ENCODE data around the gene PNPT1. TPM values are rescaled to one million over a fixed set of nuclear protein-coding genes. Genes with fewer than 3 reads are reported as not detected.

Gene PNPT1
- total and polyA plus RNA-seq, 2 of the 8 experiments (the other 6 are each of a cell fraction or from before 2014, with no cell fraction given) = 8.3 to 40.2 TPM

DNA sequence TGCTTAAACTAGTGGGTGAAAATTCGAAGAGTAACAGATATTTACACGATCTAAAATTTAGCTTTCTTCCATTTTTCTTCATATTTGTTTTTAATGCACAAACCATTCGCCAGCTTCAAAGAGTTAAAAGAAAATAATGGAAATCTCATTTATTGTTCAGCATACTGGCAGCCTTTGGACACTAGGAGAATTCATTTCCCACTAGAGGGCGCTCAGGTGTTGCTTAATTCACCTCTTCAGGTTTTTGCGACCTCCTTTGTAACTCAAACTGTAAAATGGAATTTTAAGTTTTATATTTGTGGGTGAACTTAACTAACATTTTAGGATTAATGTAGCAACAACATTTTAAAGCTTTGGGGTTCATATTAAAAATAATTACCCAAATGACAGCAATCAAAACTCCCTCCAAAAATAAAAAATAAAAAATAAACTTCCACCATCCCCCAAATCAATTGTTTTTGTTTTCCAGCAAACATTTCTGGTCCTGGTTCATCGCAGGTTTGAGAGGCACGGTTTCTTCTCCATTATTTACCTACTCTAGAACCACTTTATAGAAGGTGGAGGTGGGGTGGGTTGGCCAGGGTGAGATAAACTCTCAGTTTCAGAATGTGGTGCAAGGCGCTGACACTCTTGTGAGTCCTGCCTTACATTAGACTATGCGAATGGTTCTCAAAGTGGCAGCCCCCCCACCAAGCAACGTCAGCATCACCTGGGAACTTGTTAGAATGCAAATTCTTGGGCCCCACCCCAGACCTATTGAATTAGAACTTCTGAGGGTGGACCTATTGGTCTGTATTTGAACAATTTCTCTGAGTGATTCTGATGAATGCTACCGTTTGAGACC is 24.7 kb upstream of the PNPT1 start (continued):
- TF ChIP-seq TBP (IDR thresholded peaks at IDR 0.05; ENCODE audit: low read depth, low read length) = no peak
- no peak for TF ChIP-seq CBX5 (IDR thresholded peaks at IDR 0.05; ENCODE audit: low read depth, low read length)
